GM10266 (cell line): Measurements from ENCODE around the gene VWA5B2.
A peak's percentile ranks its signal among the peaks of the same experiment; 100 is the strongest.

Experiments used
- DNase-seq: peaks from one replicate; pipeline ENCODE4 v3.0.0; 2012; ENCODE audit errors: extremely low spot score
- TF ChIP-seq, protein P1 (sequence below): IDR thresholded peaks from 2 replicates; pipeline ENCODE4 v1.5.1; 2012; ENCODE audit warnings: mild to moderate bottlenecking, low read depth; ENCODE audit not compliant: control insufficient read depth, insufficient read depth; ENCODE audit errors: missing control alignments

VWA5B2 gene

DNA sequence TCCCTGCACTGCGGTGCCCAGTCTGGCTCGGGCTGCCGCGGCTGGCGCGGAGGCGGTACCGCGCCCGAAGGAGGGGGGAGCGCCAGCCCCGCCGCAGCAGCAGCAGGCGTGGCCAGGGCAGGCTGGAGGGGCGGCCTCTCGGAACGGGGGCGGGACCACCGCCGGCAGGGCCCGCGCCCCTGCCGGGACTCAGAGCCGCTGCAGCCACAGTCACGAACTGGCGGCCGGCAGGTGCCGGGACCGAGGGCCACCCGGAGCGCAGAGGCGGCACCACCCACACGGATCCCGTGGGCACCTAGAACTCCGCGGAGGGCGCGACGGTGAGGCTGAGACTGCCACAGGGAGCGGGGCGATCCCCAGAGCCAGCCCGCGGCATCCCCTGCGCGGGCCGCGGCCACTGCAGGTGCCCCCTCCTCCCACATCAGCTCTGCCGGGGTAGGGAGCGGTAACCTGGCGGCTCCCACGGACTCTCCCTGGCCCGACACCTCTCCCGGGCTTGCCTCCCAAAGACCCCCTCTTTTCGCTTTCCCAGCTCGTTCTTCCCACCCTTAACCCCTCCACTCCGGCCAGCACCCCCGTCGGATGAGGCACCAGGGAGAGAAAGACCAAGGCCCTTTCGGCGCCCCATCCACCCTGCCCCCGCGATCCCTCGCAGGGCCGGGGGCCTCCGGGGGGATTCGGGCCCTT is at the start of gene VWA5B2:
TSS of gene VWA5B2 (plus strand) at position 192 of the 687 bp plus-strand sequence. CDS start 944 bp downstream, outside the sequence.
- TF ChIP-seq, protein P1, sequence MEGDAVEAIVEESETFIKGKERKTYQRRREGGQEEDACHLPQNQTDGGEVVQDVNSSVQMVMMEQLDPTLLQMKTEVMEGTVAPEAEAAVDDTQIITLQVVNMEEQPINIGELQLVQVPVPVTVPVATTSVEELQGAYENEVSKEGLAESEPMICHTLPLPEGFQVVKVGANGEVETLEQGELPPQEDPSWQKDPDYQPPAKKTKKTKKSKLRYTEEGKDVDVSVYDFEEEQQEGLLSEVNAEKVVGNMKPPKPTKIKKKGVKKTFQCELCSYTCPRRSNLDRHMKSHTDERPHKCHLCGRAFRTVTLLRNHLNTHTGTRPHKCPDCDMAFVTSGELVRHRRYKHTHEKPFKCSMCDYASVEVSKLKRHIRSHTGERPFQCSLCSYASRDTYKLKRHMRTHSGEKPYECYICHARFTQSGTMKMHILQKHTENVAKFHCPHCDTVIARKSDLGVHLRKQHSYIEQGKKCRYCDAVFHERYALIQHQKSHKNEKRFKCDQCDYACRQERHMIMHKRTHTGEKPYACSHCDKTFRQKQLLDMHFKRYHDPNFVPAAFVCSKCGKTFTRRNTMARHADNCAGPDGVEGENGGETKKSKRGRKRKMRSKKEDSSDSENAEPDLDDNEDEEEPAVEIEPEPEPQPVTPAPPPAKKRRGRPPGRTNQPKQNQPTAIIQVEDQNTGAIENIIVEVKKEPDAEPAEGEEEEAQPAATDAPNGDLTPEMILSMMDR, result peak; percentile 10
- peak; percentile 98 for DNase-seq

DNA sequence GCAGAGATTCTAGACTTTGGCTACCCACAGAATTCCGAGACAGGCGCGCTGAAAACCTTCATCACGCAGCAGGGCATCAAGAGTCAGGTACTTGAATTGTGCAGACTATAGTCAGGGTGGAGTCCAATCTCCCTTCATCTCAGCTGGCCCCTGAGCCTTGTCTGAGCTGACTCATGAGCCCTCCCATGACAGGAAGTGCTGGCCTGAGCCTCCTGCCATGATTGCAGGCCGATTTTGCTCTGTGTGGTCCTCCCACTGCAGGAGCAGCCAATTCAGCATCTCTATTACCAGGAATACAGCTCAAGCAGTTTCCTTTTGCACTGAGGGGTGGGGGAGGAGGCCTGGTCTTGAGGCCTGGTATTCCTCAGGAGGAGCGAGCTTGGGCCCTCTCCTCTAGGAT is 49.2 kb upstream of the VWA5B2 start:
- DNase-seq, result no peak
- TF ChIP-seq, protein P1, result no peak

DNA sequence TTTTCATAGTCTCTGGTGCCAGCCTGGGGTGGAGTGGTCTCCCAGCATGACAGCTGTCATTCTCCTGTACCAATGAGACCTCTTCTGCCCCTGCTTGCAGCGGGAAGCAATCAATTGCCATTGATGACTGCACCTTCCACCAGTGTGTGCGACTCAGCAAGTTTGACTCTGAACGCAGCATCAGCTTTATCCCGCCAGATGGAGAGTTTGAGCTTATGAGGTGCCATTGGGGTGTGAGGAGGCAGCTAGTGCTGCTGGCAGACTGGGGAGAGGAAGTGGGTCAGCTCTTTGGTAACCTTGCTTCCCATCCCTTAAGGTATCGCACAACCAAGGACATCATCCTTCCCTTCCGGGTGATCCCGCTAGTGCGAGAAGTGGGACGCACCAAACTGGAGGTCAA is 47.8 kb upstream of the VWA5B2 start:
- no peak for DNase-seq
- TF ChIP-seq, protein P1, result no peak

DNA sequence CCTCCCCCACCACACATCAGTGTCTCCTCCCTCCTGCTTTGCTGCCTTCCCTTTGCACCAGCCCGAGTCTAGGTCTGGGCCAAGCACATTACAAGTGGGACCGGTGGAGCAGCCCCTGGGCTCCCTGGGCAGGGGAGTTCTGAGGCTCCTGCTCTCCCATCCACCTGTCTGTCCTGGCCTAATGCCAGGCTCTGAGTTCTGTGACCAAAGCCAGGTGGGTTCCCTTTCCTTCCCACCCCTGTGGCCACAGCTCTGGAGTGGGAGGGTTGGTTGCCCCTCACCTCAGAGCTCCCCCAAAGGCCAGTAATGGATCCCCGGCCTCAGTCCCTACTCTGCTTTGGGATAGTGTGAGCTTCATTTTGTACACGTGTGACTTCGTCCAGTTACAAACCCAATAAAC is 45.7 kb upstream of the VWA5B2 start:
- TF ChIP-seq, protein P1, result no peak
- no peak for DNase-seq

DNA sequence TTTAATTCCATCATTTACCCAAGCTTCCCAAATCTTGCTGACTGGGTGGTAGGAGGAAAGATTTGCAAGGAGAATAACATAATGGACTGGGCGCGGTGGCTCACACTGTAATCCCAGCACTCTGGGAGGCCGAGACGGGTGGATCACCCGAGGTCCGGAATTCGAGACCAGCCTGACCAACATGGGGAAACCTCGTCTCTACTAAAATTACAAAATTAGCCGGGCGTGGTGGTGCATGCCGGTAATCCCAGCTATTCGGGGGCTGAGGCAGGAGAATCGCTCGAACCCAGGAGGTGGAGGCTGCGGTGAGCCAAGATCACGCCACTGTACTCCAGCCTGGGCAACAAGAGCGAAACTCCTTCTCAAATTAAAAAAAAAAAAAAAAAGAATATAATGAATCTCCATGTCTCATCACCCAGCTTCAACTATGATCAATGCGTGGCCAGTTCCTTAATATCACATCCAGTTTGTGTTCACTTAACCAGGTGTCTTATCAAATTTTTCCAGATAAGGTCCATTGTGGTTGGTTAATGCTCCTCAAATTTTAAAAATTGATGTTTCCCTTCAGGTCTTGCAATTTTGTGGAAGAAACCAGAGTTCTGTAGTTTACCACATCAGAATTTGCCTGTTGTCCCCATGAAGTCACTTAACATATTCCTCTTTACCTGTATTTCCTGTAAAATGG is 44.7 kb upstream of the VWA5B2 start:
- DNase-seq, result no peak
- TF ChIP-seq, protein P1, result no peak

DNA sequence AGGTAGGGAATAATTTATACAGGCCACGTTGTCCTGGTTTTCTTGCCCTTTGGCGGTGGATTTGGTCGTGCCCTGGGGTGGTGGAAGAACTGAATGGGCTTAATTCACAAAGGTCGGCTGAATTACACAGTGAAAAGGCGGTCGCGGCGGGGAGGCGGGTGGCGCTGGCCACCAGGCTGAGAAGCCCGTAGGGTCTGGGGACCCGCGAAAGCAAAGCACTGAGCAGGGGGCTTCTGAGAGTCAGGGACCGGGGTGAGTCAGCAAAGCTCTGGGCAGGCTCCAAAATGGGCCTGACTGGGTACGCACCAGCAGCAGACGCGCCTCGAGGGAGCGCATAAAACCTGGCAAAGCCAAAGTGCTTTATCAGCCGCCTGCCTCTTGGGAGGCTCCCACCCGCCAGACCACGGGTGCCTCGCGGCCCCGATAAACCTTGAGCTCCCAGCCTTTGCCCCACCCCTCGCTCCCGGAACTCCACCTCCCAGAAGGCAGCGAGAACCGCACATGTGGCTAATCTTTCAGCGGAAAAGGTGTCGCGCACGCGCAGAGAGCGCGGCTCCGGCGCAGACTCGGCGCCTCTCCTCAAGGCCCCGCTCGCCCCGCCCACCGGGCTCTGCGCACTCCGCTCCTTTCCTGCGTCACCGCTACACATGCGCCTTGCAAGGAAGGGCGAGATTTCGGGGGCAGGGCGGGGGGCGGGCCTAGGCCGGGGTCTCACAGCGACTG is 43.8 kb upstream of the VWA5B2 start:
- peak; percentile 99 for DNase-seq
- TF ChIP-seq, protein P1, result no peak
